ENCODE measurements around the gene DSCAM.
A peak's percentile ranks its signal among the peaks of the same experiment; 100 is the strongest.

The DSCAM gene

DNA sequence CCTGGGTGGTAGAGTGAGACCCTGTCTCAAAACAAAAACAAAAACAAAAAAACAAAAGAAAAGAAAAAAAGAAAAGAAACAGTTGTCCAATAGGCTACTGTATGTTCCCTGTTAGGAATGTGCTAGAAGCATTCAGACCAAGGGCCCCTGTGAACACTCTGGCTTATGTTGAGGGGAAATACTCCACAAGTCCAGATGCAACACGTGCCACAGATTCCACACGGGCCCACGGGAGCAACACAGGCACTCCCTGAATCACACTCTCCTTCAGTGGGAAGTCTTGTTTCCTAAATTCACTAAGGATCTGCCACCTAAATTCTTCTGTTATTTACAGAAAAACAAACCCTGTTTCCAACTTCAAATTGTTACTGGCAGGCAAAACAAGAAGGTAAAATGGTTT, 688.6 kb downstream of the DSCAM start:
- no peak for DNase-seq

DNA sequence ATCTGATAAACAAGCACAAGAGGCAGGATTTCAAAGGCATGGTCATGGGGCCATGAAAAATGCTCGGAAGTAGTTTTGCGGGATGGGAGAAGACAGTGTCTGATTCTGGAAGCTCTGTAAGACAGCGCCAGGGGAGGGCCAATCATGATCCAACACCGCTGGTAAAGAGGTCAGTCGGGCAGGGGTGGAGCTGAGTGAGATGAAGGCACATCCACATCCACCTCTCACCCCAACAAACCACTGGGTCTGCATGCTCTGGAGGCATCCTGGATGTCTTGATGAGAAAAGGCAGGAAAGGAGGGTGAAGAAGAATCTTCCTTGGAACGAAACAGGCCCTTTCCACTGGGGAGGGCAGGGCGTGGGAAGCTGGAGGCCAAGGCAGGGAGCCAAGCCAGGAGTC, 691.4 kb downstream of the DSCAM start:
- DNase-seq = no peak

DNA sequence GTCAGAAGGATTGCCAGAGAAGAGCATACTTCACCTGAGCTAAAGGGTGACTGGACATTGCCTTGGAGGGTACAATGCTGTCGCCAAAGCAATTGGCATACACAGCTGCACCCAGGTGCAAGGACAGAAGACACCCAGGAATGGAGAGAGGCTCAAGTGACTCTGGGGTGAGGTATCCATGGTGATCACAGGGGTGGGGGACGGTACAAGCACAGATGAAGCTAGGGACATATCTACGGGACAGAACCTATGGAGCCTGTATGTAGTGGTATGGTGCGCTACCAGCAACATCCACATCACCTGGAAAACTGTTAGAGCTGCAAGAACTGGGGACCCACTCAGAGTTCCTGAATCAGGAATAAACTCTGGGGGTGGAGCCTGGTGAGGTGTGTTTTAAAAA, 693.6 kb downstream of the DSCAM start:
- no peak for DNase-seq

DNA sequence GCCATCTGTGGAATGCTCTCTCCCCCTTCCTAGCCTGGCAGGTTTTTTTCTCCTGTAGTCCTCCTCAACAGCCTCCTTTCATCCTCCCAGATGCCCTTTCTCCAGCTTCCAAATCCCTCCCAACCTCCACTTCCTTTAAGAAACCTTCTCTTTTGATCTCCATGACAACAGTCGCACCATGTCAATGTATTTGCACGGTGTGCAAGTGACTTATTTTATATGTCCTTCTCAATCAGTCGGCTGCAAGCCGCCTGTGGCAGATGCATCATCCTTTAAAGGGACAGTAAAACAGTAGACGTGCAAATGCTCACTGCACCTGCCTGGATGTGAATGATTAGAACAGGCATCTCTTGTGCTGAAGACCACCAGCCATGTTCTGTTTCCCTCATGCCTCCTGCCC, 694.5 kb downstream of the DSCAM start:
- DNase-seq = no peak

GRCh38 chr21:40151611-40152010, 695.3 kb downstream of the DSCAM start:
- DNase-seq = no peak

GRCh38 chr21:40146216-40146837, 700.6 kb downstream of the DSCAM start:
- DNase-seq = no peak

GRCh38 chr21:40143822-40144525, 703.0 kb downstream of the DSCAM start:
- peak; percentile 18 for DNase-seq

DNA sequence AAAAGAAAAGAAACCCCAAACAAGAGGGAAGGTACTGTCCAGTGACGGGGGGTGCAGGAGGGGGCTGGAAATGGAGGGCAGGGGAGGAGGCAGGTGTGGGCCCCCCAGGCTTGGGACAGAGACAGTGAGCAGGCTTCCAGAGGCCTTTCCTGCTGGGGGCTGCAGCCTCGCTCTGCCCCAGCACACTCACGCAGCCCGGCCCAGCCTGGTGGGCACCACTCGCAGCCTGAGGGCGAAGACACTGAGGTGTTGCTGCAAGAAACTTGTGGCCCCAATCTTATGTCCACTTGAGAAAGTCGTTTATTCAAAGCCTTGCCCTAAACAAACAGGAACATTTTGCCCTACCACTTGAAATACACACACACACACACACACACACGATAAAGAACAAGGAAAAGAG, 705.3 kb downstream of the DSCAM start:
- DNase-seq = no peak

- no peak for DNase-seq
Observed at GRCh38 chr21:40140675-40141074, 706.3 kb downstream of the DSCAM start.

DNA sequence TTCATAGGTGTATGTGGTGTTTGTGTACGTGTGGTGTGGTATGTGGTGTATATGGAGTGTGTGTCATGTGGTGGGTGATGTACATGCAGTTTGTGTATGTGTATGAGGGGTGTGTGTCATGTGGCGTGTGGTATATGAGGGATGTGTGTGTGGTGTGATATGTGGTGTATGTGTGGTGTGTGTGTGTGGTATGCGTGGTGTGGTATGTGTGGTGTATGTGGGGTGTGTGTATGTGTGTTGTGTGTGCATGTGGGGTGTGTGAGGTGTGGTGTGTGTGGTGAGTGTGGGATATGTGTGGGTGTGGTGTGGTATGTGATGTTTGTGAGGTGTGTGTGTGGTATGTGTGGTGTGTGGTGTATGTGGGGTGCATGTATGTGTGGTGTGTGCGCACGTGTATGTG, 707.3 kb downstream of the DSCAM start:
- DNase-seq = no peak

DNA sequence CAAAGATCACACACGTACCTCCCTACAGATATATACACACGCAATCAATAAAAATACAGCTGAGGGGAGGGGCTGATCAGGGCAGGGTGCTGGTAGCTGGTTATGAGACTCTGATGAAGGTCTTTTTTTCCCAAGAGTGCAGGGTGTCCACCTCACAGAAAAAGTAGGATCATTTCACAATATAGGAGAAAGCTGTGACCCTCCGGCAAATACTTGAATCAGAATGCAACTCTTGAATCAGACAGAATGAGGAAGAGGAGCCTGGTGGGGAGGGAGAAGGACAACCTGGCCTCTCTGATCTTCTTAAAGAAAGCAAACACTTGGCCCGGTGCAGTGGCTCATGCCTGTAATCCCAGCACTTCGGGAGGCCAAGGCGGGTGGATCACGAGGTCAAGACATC, 710.4 kb downstream of the DSCAM start:
- no peak for DNase-seq

DNA sequence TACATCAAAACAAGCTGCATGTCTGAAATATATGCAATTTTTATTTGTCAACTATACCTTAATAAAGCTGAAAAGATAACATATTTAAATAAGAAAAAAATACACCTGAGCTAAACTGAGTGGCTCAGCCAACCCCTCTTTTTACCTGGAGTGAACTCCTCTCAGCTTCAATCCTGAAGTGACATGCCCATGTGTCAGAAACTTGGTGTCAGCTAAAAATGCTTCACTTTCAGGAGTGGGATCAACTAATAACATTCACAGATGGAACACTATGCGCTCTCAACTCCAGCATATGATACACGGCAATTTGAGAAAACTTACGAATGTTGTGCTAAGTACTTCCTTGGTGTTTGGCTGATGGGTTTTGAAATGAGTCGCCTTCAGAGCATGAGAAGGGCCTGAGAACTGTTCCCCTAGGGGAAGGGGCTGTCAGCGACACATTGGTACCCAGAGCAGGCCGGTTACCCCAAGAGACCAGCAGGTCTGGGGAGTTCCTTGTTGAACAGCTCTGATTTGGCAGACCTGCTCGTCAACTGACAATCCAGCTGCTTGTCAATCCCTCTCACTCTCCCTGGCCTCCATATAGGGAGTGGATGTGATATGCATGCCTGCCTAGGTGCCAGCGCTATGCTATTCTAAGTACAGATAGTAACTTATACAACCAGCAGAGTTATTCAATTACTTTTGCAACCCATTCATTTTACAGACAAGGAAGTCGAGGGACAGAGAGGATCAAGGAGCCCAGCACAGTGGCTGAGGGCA, 712.0 kb downstream of the DSCAM start:
- no peak for DNase-seq

DNA sequence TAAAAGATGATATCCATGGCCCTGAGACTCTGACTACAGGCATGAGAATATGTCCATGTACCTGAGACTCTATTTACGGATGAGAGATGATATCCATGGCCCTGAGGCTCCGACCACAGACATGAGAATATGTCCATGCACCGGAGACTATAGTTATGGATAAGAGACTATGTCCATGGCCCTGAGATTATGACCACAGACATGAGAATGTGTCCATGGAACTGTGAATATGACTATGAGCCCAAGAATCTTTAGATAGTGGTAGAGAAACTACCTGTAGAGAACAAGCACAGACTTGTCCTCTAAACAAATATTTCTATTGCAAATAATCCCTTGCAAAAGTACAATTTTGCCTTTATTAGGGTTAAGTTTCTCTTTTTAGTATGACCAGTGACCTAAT, 716.5 kb downstream of the DSCAM start:
- DNase-seq = no peak

DNA sequence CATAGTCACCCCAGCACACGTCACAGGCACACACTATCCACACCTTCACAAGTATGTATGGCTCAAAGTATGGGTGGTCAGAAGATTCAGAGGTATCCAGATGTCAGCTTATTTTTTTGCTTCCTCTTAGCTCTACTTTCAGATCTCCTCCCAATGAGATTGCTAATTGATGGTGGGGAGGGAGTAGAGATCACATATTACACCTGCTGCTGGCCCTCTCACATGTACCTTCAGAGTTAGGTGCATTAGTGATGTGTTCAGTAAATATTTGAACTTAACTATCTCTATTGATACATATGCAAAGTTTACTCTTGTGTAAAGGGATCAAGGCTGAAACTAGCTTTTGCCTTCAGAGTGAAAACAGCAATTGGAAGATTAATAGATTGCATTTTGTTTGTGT, 717.1 kb downstream of the DSCAM start:
- no peak for DNase-seq

GRCh38 chr21:40128891-40129290, 718.1 kb downstream of the DSCAM start:
- no peak for DNase-seq

DNA sequence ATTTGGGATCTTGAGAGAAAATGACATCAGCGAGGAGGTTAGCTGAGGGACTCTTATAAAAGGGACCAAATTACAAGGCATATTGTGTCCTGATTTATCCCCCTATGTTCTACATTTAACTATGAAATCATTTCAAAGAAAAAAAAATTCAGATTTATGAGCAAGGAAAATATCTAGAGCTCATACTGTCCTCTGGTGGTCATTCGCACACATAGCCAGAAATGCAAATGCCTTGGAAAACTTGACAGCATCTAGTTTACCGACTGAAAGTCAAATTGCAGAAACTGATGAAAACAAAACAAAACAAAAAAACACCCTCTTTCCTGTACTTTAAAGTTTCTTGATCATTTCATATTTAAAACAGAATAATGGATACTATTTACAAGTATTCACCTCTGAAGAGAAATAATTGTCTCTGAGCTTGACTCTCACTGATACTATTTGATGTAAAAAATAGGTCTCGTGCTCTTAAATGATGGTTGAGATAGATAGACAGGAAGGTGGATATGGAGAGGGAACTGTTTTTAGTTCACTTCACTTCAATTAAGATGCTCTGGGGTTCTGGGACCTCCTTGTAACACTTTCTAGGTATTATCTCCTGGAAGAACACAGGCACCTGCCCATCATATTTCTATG, 725.9 kb downstream of the DSCAM start:
- DNase-seq = no peak

GRCh38 chr21:40118527-40118926, 728.4 kb downstream of the DSCAM start:
- DNase-seq = no peak

DNA sequence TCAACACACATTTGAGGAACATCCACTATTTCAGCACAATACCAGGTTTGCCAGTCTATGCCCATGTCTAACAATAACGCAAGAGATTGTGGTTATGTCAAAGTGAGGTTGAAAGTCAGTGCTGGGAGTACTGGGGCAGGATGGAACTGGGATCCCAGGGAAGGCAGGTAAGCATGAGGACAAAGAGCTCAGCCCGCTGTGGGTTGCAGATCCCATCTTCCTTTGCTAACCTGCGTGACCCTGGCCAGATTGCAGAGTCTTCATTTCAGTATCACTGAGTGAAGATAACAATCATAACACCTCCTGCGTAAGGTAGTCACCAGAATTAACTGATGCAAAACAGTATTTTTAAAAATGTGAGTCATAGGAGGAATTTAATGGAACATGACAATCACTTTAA, 729.7 kb downstream of the DSCAM start:
- DNase-seq = no peak

DNA sequence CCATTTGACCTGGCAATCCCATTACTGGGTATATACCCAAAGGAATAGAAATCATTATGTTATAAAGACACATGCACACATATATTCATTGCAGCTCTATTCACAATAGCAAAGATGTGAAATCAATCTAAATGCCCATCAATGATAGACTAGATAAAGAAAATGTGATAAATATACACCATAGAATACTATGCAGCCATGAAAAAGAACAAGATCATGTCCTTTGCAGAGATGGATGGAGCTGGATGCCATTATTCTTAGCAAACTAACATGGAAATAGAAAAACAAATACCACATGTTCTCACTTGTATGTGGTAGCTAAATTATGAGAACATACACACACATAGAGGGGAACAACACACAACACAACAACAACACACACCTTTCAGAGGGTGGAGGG, 731.2 kb downstream of the DSCAM start:
- DNase-seq = no peak

- no peak for DNase-seq
Observed at GRCh38 chr21:40102682-40103081, 744.3 kb downstream of the DSCAM start.

GRCh38 chr21:40099809-40100208, 747.1 kb downstream of the DSCAM start:
- DNase-seq = no peak

GRCh38 chr21:40095477-40095876, 751.5 kb downstream of the DSCAM start:
- DNase-seq = no peak

DNA sequence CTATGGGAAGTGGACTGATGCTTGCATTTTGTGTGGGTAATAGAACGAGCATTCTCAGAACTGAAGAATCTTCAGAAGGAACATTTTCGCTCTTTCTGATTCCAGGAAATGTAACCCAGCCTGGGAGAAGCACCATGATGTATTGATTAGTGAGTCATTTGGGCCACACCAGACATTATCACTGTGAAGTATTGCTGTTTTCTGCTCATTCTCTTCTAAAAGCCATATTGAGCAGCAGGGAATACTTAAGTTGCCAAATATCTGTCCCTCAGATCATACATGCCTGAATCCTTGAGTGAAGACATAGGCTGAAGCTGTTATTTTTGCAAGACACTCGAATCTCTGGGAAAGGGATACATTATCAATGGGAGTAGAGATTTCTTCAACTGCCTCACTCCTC, 766.6 kb downstream of the DSCAM start:
- DNase-seq = no peak

- DNase-seq = no peak
Observed at GRCh38 chr21:40074710-40075109, 772.2 kb downstream of the DSCAM start.

Measured in NK-92 treated with Interleukin-12 subunit alpha and Interleukin-12 subunit beta, amount 100 ng/mL, for 24 hours (cell line).